ENCODE data around the gene CDH23.

The CDH23 gene

GRCh38 chr10:71814922-71815411 lies 418.2 kb downstream of the CDH23 start:
- DNase-seq, result no peak

DNA sequence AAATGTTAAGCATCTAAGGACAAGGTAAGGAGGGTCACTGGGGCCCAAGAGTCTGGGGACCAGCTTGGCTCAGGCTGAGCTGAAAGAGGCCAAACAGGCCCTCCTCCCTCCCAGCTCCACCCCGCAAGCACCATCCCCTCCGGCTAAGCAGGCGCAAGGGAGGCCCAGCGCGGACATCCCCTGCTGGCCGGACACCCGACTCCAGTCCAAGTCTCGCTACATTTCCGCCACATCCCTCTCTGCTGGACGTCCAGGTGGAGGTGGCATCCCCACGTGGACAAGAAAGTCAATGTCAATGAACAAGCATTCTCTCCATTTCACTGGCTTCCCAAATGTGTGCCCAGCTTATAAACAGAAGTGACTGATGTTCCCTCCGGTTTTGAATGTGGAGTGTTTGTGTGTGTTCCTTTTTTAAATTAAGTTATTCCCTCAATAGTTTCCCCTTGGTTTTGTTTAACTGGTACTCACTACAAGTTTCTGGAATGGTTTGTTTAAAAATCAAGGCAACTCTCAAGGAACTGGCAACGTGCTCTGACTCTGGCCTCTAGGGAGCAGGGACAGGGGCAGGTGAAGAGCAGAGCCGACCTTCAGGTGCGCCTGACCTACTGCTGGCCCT lies 418.9 kb downstream of the CDH23 start:
- no peak for DNase-seq

- DNase-seq, result no peak
Measured at GRCh38 chr10:71816421-71816851, 419.7 kb downstream of the CDH23 start.

GRCh38 chr10:71816936-71817618 lies 420.4 kb downstream of the CDH23 start:
- DNase-seq, result no peak

- DNase-seq, result peak; percentile 18
Measured at GRCh38 chr10:71817831-71818655, 421.3 kb downstream of the CDH23 start.

GRCh38 chr10:71818674-71819260 lies 422.0 kb downstream of the CDH23 start:
- no peak for DNase-seq

- DNase-seq, result no peak
Measured at GRCh38 chr10:71819441-71819861, 422.7 kb downstream of the CDH23 start.

DNA sequence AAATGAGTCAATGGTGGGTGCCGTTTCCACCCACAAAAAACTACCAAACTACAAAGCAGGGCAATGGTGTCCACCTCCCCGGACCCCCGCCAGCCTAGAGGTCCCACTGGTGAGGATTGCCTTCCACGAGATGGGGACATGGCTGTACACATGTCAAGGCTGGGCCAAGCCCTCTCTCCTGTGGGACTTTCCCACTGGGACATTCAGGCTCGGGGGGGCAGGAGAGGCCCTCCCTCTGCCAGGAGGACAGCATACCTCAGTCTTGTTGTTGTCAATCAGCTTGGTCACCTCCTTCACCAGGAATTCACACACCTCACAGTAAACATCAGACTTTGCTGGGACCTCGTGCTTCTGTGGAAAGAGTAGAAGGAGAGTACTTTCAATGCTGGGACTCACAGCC lies 423.3 kb downstream of the CDH23 start:
- no peak for DNase-seq

- no peak for DNase-seq
Measured at GRCh38 chr10:71820966-71821365, 424.2 kb downstream of the CDH23 start.

DNA sequence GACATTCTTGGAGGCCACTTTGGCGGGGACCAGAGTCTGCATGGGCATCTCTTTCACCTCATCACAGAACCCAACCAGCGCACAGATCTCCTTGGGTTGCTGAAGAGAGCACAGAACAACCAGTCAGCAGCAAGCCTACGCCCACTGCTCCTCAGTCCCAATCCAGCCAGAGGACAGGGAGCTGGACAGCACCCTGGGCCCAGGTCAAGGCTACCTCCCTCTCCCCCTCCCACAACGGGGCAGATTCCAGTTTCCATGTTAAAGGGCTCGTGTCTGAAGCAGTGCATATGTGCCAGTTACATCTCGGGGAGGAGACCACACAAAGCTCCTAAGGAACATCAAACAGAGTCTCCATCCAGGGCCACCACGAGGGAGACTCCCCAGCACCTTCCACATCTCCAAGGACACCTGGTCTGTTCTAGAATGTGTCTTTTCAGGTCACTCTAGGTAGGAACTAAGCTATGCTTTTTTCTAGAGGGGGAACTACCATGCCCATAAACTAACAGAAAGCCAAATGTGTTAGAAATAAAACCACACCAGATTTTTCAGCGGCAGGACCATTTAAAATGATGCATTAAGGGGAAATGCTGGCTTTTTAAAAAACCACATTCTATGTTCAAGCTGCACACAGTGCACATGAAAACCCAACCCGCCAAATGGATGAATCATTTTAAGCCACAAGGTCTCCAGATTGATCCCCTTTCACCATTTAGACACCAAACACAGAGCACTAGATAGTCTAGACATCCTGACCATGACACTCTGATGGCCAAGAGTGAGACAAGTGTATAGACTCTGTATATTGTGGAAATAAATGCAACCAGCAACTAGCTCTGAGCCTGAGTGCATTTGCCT lies 425.4 kb downstream of the CDH23 start:
- DNase-seq, result peak; percentile 29

GRCh38 chr10:71823356-71823755 lies 426.6 kb downstream of the CDH23 start:
- DNase-seq, result no peak

DNA sequence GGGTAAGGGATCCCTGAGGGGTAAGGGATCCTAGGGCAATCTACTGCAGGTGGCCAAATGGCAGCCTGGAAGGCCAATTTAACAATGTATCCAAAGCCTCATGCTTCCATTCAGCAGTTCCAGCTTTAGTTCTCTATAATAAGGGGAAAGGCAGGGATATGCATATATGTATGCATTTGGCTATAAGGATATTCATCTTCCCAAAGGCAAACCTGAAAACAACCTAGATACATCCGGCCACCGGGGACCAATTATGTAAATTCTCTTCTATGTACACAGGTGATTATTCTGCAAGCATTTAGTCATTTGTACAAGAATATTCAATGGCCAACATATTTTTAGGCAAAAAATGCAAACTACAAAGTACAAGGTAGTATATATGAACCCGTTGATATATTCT lies 427.6 kb downstream of the CDH23 start:
- no peak for DNase-seq

GRCh38 chr10:71825217-71825616 lies 428.5 kb downstream of the CDH23 start:
- no peak for DNase-seq

DNA sequence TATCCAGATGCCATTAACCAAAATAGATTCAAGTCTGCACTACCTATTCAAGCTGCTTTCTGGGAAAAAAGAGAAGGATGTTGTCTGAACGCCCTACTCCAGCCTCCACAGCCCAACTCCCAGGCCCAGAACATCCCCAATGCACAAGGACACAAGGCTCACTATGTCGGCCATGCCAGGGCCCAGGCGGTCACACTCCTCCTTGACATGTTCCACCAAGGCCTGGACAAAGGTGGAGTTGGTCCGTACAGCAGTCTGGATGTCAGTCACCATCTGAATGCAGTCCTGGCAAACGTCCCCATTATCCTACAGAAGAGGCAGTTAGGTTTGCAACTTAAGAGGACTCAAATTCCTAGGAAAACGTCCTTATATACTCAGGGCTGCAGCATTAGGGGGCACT lies 431.1 kb downstream of the CDH23 start:
- DNase-seq, result no peak

GRCh38 chr10:71828702-71829101 lies 432.0 kb downstream of the CDH23 start:
- no peak for DNase-seq

DNA sequence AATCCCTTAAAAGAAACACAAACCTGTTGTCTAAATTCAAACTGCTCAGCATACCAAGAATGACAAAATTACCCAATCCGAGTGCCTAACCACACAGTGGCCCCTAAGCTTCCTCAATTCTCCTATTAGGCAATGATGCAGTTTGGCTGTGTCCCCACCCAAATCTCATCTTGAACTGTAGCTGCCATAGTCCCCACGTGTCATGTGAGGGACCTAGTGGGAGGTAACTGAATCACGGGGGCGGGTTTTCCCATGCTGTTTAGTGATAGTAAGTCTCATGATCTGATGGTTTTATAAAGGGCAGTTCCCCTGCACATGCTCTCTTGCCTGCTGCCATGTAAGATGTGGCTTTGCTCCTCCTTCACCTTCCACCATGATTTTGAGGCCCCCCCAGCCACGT lies 432.5 kb downstream of the CDH23 start:
- DNase-seq, result no peak

DNA sequence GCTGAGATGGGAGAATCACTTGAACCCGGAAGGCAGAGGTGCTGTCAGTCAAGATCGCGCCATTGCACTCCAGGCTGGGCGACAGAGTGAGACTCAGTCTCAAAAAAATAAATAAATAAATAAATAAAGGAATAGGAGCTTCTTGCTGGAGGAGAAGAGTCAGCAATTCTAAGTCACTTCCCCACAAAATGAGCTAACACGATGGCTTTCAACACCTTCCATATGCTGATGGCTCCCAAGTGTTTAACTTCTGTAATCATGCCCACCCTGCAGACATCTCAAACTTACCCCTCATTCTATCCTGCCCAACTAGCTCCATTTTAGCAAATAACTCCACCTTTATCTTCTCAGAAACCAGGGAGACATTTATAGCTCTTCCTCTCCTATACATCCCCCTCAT lies 433.2 kb downstream of the CDH23 start:
- no peak for DNase-seq

DNA sequence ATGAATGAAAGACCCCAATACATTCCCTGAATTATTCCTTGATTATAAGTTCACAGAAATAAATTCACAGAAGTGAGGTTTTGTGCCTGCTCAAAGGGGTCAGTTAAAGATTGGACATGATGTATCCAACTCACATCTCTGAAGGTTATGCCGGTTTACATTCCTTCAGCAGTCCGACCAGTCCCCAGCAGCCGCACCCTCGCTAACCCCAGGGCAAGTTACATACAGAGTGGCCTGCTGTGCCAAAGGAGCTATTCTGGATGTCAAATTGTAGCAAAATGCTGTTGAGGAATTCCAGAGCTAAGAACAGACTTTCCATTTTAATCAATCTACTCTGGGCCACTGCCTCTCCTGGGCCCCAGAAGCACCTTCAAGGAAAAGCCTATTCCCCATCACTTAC lies 434.0 kb downstream of the CDH23 start:
- no peak for DNase-seq

GRCh38 chr10:71831646-71832552 lies 435.2 kb downstream of the CDH23 start:
- DNase-seq, result no peak

- no peak for DNase-seq
Measured at GRCh38 chr10:71832967-71833366, 436.2 kb downstream of the CDH23 start.

Measured in CD4-positive, alpha-beta T cell treated with Interleukin-4 for 4 hours (primary cell).